Nucleus accumbens (tissue), 56 donors: ENCODE measurements around the gene CACNA1B.

ENCODE experiments used
- DNase-seq, 56 donors: peaks; one replicate each; lab custom pipeline; 2025; lab: John Stamatoyannopoulos, UW

The CACNA1B gene

GRCh38 chr9:137977571-137978261 lies 100.1 kb downstream of the CACNA1B start:
- no peak for DNase-seq

- no peak for DNase-seq
These were observed 100.7 kb downstream of the CACNA1B start for GRCh38 chr9:137978262-137978714.

GRCh38 chr9:137982200-137982599 lies 104.6 kb downstream of the CACNA1B start:
- DNase-seq = no peak

- no peak for DNase-seq
These were observed 106.4 kb downstream of the CACNA1B start for GRCh38 chr9:137984005-137984404.

- DNase-seq = no peak
These were observed 107.1 kb downstream of the CACNA1B start for GRCh38 chr9:137984520-137985257.

GRCh38 chr9:137985637-137986071 lies 108.1 kb downstream of the CACNA1B start:
- DNase-seq = no peak

- no peak for DNase-seq
These were observed 108.9 kb downstream of the CACNA1B start for GRCh38 chr9:137986268-137987099.

- DNase-seq = no peak
These were observed 109.9 kb downstream of the CACNA1B start for GRCh38 chr9:137987244-137988030.

GRCh38 chr9:137988051-137988450 lies 110.5 kb downstream of the CACNA1B start:
- DNase-seq = no peak

GRCh38 chr9:137988701-137989100 lies 111.1 kb downstream of the CACNA1B start:
- DNase-seq = no peak

GRCh38 chr9:137989156-137989555 lies 111.6 kb downstream of the CACNA1B start:
- DNase-seq = no peak

GRCh38 chr9:137989999-137990715 lies 112.6 kb downstream of the CACNA1B start:
- no peak for DNase-seq

- DNase-seq = no peak
These were observed 126.1 kb downstream of the CACNA1B start for GRCh38 chr9:138003485-138004190.

GRCh38 chr9:138006576-138007233 lies 129.1 kb downstream of the CACNA1B start:
- DNase-seq = no peak

GRCh38 chr9:138007566-138007917 lies 130.0 kb downstream of the CACNA1B start:
- DNase-seq = no peak

- no peak for DNase-seq
These were observed 130.6 kb downstream of the CACNA1B start for GRCh38 chr9:138007918-138008841.
